ENCODE results near the gene IGSF3. TPM values are rescaled to one million over a fixed set of nuclear protein-coding genes. Genes with fewer than 3 reads are reported as not detected.
"Not testable (repeated sequence)": the region's sequence is repeated elsewhere in the genome, so short reads cannot be mapped to it uniquely, and the experiment has no call there.

IGSF3 gene
- total and polyA plus RNA-seq, 3 donors from 2014 or later: 12.6 to 27.2 (median 15.4) TPM

- H3K9me3 ChIP-seq: no peaks in the 10 kb centered on the region
- intact Hi-C loops (cut with DNase I; ENCODE audit: low total_unique reads): no loop called here
- TF ChIP-seq CTCF (IDR thresholded peaks at IDR 0.05): no peak
- no peak for TF ChIP-seq POLR2A (IDR thresholded peaks at IDR 0.05)
- H3K27me3 ChIP-seq: no peaks in the 10 kb centered on the region
- H3K36me3 ChIP-seq (ENCODE audit: low read depth, missing control alignments): no peaks in the 10 kb centered on the region
- WGBS, 2 donors: 85 to 97% methylated on average over 1 of the region's 1 CpG
- DNase-seq: no peak
- H3K27ac ChIP-seq: no peak overlapping the region
- H3K4me1 ChIP-seq: no peaks in the 10 kb centered on the region
- H3K4me3 ChIP-seq: no peak overlapping the region
Observed at GRCh38 chr1:116605315-116605714, 62.2 kb downstream of the IGSF3 start.

DNA sequence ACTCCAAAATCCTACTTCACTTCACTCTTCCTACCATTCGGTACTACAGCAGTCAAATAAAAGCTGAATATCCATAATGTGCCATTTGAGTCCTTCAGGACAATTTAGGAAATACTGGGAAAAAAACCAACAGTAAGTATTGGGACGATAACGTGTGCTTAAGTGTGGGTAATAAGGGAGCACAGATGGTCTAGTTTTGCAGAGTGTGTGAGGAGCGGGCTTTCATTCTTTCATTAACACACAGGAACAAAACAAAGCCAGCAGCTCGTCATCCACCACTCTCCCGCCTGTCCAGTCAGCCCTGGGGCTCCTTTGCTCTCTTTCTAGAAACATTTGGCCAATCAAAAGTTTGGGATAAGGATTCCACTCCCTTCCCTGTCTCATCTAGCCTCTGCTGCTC, 63.1 kb downstream of the IGSF3 start:
- H3K27me3 ChIP-seq; H3K9me3 ChIP-seq; H3K4me1 ChIP-seq; DNase-seq; H3K4me3 ChIP-seq; intact Hi-C loops (cut with DNase I; ENCODE audit: low total_unique reads); H3K27ac ChIP-seq; H3K36me3 ChIP-seq (ENCODE audit: low read depth, missing control alignments): not testable (repeated sequence)
- 83% methylated on average over 6 of the region's 6 CpGs for WGBS, 2 donors

GRCh38 chr1:116603646-116604045, 63.9 kb downstream of the IGSF3 start:
- DNase-seq; H3K9me3 ChIP-seq; intact Hi-C loops (cut with DNase I; ENCODE audit: low total_unique reads); H3K4me3 ChIP-seq; H3K36me3 ChIP-seq (ENCODE audit: low read depth, missing control alignments); H3K27me3 ChIP-seq; H3K4me1 ChIP-seq; H3K27ac ChIP-seq: not testable (repeated sequence)
- 92 to 98% methylated on average over 8 to 14 of the region's 21 CpGs for WGBS, 2 donors

DNA sequence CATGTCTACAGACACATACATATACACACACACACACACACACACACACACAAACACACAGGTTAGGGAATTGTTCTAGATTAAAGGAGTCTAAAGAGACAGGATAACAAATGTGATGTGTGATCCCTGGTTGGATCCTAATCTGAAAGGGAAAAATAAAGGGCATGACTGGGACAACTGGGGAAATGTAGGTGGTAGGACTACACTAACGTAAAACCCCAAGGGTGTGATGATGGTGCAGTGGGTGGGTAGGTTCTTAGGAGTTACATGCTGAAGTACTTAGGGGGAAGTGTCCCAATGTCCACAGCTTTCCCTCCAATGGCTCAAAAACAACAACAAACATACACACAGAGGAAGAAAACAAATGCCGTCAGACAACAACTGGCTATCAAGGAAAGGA, 68.2 kb downstream of the IGSF3 start:
- H3K36me3 ChIP-seq (ENCODE audit: low read depth, missing control alignments); H3K4me3 ChIP-seq; H3K27me3 ChIP-seq; H3K27ac ChIP-seq; H3K9me3 ChIP-seq; H3K4me1 ChIP-seq; DNase-seq; intact Hi-C loops (cut with DNase I; ENCODE audit: low total_unique reads): not testable (repeated sequence)
- WGBS, 2 donors: 83 to 89% methylated on average over 2 of the region's 2 CpGs

- intact Hi-C loops (cut with DNase I; ENCODE audit: low total_unique reads): not testable (repeated sequence)
Observed at GRCh38 chr1:116598420-116599036, 69.0 kb downstream of the IGSF3 start.

DNA sequence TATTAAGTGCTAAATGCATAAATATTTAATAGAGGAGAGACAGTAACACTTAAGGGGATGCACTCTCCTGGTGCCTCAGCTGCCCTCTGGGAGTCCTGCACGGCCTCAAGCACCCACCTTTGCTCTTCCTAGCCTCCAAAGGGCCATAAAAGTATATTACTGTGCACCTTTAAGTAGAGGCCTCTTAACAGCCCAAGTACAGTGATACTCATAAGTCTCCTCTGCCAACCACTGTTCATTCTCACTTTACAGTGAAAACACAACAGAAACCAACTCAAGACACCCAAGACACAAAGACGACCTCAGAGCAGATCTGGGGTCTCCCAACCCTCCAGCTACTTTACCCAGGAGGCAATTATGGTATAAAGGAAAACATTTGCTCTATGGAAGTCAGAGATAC, 70.1 kb downstream of the IGSF3 start:
- H3K27me3 ChIP-seq; intact Hi-C loops (cut with DNase I; ENCODE audit: low total_unique reads); H3K4me1 ChIP-seq; H3K9me3 ChIP-seq; H3K4me3 ChIP-seq; DNase-seq; H3K27ac ChIP-seq; H3K36me3 ChIP-seq (ENCODE audit: low read depth, missing control alignments): not testable (repeated sequence)
- WGBS, 2 donors: 83 to 92% methylated on average over 2 of the region's 2 CpGs

More at GRCh38 chr1:116598420-116599036, 69.0 kb downstream of the IGSF3 start:
- H3K27me3 ChIP-seq; DNase-seq; H3K27ac ChIP-seq; H3K36me3 ChIP-seq (ENCODE audit: low read depth, missing control alignments); H3K9me3 ChIP-seq; H3K4me1 ChIP-seq; H3K4me3 ChIP-seq: not testable (repeated sequence)
- WGBS, 2 donors: 84 to 85% methylated on average over 11 of the region's 11 CpGs

- H3K27me3 ChIP-seq; H3K9me3 ChIP-seq; intact Hi-C loops (cut with DNase I; ENCODE audit: low total_unique reads); H3K4me1 ChIP-seq; H3K27ac ChIP-seq; DNase-seq; H3K36me3 ChIP-seq (ENCODE audit: low read depth, missing control alignments); H3K4me3 ChIP-seq: not testable (repeated sequence)
- 73% methylated on average over 5 of the region's 5 CpGs for WGBS, 2 donors
Observed at GRCh38 chr1:116596742-116597307, 70.7 kb downstream of the IGSF3 start.

Measured in testis (tissue), 3 donors.